ENCODE results near the gene TTLL3.

TTLL3 gene

DNA sequence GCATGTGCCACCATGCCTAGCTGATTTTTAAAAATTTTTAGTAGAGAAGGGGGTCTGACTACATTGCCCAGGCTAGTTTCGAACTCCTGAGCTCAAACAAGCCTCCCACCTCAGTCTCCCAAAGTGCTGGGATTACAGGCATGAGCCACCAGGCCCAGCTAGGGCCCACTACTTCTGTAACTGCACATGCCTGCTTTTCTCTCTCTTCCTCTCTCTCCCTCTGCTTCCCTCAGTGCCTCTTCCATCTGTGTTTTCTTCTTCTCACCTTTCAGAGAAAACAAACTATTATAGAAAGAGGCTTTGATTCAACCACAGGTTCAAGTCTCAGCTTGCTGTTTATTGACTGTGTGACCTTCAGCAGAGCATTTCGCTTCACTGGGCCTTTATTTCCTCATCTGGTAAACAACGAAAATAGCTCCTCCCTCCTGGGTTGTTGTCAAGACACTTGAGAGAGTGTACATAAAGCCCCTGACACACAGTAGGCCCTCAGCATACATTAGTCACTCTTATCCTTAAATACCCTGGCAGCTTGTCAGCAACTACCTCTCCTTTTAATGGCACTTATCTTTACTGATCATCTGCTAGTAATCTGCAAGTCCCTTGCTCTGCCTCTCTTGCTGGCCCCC is 28.0 kb upstream of the TTLL3 start:
- no peak for DNase-seq (ENCODE audit: low spot score)

DNA sequence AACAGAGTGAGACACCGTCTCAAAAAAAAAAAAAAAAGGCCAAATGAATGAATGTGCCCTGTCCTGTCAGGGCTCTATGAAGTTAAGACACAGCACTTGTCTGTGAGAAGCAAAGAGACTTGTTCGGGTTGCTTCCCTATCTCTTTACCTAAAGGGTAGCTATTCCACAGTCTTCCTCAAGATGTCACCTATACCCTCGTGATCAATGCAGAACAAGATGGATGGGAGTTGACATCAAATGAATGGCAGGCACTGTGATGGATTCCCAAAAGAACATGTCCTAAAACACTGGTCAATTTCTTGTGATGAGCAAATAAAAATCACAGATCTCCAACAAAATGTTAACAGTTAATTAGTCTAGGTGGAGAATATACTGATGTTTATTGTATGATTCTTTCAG is 27.3 kb upstream of the TTLL3 start:
- DNase-seq (ENCODE audit: low spot score) = peak; percentile 53

DNA sequence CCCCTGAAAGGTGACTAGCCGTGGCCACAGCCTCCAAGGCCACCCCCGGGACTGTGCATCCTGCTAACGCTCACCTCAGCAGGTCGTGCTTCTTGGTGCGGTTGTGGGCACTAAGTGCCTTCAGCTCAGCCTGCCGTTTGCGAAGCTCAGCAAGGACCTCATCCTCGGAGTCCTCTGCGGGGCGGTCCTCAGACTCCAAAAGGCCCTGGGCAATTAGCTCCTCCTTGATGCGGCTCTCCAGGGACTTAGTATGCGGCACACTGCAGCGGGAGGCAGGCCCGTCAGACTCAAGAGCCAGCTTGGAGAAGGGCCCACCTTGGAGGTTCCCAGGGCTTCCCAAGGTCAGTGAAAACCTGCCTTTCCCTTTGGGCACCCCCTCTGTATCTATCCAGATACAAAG is 26.1 kb upstream of the TTLL3 start:
- no peak for DNase-seq (ENCODE audit: low spot score)

DNA sequence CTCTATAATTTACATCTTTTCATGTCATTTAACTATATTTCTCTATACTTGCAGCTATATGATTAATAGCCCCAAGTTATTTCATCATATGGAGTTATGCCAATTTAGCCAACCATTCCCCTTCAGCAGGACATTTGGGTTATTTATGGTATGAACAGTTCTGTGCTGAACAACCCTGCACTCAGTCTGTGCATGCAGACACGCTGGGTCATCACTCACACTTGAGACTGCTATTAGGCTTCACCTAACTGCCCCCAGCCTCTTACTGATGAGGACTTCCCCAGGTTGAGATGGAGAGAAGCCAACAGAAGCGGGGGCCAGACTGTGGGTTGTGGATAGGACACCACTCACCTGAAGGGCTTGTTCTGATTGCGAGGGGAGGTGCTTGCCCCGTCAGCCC is 25.1 kb upstream of the TTLL3 start:
- DNase-seq (ENCODE audit: low spot score) = no peak

DNA sequence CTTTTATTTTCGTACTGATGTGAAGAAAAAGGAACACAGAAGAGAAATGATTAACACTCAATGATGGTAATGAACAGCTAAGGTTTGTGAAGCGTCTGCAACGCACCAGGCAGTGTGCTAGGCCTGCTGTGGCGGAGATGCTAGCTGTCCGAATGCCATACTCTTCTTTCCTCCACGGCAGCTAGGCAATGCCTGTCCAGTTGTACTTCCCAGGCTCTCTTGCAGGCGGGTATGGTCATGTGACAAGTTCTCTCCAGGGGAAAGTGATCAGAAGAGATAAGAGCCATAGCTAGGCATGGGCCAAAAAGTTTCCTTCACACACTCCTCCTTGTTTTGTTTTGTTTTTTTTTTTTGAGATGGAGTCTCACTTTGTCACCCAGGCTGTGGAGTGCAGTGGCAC is 24.5 kb upstream of the TTLL3 start:
- no peak for DNase-seq (ENCODE audit: low spot score)

DNA sequence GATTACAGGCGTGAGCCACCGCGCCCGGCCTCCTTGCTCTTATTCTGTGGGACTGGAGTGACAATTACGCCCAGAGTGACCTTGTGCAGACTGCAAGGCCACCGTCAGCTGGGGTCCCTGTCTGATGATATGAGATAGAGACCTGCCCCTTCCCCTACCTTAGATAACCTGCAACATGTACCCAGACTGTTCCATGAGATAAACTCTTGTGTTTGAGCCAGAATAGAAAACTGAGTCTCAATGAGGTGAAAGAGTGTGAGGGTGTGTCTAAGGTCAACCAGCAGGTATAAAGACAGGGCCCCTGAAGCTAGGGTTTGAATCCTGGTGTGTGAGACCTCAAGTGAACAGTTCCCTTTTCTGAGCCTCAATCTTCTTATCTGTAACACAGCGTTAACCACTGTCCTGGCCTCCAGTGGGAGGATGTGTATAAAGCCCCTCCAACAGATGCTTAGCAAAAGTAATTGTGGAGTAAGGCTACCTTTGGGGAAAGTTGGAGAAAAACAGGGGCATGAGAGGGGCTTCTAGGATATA is 23.8 kb upstream of the TTLL3 start:
- no peak for DNase-seq (ENCODE audit: low spot score)

DNA sequence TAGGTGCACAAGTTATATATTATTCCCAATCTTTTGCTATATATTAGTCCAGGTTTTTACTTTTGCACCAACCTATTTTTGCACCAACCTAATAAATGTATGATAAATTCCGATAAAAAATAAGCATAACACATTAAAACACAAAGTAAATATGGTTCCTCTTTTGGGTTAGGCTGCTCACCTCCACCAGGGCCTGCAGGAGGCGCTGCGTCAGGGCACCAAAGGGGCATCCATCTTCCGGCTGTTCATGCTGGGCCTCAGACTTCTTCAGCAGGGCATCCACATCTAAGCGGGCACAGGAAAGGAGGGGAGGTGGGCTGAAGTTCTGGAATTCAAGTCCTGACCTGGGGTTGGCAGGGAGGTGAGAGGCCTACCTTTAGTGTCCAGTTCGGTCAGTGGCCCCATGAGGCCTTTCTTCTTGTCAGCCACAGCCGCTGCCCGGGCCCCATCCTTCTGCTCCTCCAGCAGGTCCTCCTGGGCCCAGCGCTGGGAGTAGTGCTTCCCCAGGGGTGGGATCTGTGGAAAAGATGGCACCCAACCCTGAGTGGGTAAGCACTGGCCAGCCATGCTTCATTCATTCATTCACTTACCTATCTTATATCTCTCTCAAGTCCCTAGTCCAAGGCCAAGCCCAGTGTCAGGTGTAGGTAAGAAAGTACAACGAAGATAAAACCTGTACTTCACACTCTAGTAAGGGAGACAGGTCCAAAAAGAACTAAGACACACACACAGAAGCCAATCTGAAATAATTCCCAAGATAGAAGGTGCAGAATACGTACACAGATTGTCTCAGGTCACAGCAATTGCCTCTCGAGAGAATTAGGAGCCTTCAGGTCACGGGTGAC is 23.0 kb upstream of the TTLL3 start:
- no peak for DNase-seq (ENCODE audit: low spot score)

DNA sequence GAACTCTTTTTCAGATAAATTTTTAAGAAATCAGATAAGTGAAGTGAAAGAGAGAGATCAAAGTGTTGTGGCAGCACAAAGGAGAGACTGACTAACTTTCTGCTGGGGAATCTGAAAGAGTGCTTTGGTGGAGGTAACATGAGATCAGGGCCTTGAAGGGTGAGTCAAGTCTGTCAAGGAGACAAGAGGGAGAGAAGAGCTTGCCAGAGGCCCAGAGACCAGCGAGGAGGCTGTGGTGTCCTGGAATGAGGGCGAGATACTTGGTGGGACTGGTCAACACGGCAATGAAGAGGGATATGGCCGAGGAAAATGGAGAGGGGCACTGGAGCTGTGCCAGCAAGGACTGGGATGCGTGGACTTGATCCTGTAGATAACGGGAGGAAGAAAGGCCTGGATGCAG is 22.3 kb upstream of the TTLL3 start:
- DNase-seq (ENCODE audit: low spot score) = no peak

DNA sequence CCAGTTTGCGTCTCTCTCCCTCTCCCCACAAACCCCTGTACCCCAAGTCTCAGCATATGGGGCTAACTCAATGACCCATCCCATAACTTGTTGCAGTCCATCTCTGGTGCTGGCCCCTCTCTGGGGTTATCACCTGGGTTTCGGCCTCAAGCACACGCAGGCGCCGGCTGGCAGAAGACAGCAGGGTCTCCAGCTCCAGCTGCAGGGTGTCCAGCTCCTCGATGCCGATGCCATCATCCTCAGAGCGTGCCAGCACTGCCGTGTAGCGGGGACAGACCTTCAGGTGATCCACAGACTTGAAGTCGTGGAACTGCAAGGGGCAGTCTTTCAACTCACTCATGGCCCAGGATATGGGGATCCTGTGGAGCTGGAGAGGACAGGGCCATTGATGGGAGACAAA is 18.9 kb upstream of the TTLL3 start:
- DNase-seq (ENCODE audit: low spot score) = no peak

DNA sequence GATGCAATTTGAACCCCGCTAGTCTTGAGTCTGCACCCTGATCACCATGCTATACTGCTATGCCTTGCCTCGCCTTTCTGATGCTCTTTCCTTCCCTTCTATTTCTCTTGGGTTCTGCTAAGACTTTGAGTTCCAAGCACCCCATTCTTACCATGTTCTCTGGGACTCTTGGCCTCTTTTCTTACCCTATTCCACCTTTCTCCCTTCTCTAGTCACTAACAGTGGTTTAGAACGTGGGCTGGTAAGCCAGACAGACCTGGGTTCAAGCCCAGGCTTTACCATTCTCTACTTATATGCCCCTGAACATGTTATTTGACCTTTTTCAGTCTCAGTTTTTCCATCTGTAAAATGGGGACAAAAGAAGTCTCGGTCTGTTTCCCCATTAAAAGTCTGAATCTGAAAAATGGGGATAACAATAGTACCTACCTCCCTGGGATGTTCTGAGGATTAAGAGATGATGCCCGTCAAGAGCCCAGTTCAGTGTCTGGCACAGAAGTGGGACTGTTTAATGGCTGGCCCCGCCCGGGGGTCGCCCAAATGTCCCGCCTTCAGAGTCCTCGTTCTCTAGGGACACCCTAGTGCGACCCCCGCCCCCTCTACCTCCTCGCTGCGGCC is 18.2 kb upstream of the TTLL3 start:
- no peak for DNase-seq (ENCODE audit: low spot score)

DNA sequence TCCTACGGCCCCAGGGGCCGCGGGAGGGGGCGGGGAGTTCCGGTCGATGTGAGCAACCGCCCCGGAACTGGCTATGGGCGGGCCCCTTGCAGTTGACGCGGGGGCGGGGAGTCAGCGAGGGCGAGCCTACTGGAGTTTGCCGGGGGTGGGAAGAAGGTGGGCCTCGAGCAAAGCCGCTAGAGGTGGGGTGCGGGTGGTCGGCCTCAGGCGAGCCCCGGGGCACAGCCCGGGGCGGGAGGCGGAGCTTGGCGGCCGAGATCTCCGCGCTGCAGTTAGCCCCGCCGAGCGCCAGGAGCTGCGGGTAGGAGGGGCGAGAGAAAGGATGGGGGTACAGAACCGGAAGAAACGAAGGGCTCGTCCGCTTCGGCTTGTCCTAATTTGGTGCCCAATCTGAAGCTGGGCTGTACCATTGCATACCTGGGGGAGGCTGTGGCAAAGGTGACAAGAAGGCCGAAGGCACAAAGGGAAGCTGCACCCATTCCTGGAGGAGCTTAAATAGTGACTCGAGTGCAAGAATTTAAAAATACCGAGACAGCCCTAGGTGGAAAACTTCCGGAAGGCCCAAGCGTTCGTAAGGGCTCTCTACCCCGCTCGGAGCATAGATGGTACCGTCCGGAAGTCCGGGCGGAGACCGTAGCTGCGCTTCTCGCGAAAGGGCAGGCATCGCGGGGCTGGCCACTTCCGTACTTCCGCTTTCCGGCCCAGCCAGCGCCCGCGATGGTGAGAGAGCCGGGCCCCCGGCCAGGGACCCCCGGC is 17.5 kb upstream of the TTLL3 start, which contains the start of the genes ARPC4 and TADA3:
ARPC4 (plus strand) TSS at position 678 of the 756 bp plus-strand sequence; CDS start at position 718, 40 bp downstream.
TADA3 (minus strand) TSS at position 69 of the 756 bp plus-strand sequence. CDS start 1,007 bp downstream, outside the sequence.
- peak; percentile 98 for DNase-seq (ENCODE audit: low spot score)

DNA sequence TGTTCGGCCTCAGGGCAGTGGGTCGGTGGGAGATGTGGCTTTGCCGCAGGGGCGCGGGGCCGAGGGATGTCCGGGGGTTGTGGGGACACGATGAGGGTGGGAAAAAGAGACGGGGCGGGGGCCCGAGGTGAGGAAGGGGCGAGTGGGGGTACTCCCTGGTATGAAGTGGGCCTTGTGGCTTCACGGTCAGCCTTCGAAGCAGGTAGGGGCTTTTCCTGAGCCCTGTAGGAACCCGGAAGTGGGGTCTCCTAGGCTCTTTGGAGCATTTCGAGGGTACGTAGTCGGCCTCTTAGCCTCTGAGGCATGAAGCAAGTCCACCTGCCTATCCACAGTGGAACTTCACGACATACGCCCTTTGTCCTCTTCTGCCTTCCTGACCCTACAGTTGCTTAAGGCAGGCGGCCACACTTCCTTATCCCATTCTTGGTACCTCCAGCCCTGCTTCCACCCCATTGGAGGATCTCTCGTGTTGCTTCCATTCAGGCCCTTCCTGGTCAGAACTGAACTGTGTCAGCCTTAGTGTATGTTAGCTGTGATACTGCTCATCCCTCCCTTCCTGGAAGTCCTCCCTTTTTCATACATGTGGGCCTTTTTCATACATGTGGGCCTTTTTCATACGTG is 16.8 kb upstream of the TTLL3 start:
- DNase-seq (ENCODE audit: low spot score) = peak; percentile 43

DNA sequence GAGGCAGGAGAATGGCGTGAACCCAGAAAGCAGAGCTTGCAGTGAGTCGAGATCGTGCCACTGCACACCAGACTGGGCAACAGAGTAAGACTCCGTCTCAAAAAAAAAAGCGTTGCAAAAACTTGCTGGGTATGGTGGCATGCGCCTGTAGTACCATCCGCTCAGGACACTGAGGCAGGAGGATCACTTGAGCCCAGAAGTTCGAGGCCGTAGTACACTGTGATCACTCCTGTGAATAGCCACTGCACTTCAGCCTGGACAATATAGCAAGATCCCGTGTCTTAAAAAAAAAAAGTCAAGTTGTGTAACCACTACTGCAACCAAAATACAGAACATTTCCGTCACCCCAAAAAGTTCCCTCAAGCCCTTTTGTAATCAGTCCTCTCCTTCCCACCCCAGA is 15.7 kb upstream of the TTLL3 start:
- DNase-seq (ENCODE audit: low spot score) = no peak

DNA sequence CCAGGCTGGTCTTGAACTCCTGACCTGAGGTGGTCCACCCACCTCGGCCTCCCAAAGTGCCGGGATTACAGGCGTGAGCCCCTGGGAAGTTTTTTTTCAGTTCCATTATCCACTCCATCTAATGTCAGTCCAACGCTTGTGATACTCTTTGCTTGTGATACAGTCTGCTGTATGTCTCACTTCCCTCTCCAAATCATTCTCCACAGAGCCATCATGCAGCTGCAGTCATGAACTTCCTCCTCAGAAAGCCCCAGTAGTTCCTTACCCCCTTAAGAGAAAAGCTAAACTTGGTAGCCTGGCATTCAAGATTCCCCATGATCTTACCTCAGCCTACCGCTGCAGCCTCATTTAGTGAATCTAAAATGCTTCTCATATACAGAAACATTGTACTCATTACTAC is 14.9 kb upstream of the TTLL3 start:
- no peak for DNase-seq (ENCODE audit: low spot score)

DNA sequence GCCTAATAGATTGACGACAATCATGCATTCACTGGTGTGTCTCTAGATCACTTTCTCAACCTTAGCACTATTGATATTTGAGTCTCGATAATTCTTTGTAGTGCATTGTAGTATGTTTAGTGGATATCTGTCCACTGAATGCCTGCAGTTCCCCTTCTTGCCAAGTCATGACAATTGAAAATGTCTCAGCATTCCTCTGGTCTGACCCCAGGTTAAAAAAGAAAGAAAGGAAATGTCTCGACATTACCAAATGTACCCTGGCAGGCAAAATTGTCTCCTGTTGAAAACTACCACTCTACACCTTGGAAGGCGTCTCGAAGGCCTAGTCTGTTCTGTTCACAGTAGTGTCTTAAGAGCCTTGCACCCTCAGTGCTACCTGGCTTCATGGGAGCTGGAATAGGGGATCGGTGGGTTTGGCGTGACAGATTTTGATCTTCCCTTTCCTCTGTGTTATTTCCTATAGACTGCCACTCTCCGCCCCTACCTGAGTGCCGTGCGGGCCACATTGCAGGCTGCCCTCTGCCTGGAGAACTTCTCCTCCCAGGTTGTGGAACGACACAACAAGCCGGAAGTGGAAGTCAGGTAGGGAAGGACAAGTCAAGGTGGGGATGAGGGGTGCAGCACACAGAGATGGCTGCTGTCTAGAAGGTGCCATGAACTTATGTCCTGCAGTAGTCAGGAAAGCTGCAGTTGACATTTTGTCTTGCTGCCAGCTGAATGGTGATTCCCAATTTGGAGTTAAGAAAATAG is 12.7 kb upstream of the TTLL3 start:
- DNase-seq (ENCODE audit: low spot score) = no peak

DNA sequence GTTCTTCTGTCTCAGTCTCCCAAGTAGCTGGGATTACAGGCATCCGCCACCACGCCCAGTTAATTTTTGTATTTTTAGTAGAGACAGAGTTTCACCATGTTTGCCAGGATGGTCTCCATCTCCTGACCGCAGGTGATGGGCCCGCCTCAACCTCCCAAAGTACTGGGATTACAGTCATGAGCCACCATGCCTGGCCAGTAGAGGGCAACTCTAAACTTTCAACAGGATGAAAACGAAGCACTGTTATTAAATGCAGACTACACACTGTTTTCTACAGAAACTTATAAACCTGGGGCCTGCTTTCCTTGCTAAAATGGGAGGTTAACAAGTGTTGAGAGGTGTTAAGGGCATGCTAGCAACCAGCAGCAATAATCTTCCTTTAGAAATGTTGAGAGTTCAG is 9.5 kb upstream of the TTLL3 start:
- DNase-seq (ENCODE audit: low spot score) = peak; percentile 47

DNA sequence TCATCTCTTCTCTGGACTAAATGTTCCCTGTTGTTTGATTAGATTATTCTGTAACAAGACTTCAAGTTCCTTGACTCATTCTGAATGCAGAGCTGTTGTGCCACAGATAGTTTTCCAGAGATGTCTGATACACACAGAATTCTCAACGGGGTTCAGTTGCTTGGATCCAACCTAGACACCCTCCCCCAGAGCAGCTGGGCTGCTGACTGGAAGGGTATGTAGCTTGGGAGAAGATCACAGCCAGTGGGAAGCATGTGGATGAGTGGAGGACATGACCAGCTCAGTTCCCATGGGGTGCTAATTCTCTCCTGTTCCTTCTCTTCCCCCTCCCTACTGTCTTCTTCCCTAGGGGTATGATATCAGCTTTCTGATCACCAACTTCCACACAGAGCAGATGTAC is 6.6 kb upstream of the TTLL3 start:
- no peak for DNase-seq (ENCODE audit: low spot score)

DNA sequence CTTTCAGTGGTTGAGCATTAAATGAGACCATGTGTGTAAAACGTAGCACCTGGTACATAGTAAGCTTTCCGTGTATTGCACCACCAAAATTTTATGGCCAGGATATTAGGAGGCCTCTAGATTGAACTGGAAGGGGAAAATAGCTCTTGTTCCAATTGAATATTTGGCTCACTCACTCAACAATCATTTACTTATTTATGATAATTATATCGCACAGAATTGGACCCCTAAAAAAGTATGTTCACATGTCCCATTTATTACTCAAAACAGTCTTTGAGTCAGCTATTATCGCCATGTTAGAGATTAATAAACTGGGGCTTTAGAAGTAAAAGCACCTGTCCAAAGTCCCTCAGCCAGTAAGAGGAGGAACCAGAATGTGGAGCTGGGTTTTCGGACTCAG is 5.1 kb upstream of the TTLL3 start:
- DNase-seq (ENCODE audit: low spot score) = no peak

DNA sequence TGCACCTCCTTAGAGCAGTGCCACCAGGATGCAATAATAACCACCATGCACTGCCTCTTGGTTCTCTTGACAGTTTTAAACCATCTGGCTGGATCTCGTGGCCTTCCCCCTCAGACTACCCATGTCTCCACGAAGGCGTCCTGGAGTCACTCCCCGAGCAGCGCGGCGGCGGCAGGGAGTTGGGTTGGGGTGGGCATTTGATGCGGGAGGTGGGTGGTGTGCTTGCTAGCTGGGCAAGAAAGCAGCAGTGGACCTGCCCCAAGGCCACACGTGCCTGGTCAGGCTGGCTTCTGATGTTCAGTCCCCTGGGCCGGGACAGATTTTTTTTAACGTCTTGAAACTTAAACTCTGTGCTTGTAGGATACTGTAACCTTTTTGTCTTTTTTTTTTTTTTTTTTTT is 3.9 kb upstream of the TTLL3 start:
- DNase-seq (ENCODE audit: low spot score) = no peak

DNA sequence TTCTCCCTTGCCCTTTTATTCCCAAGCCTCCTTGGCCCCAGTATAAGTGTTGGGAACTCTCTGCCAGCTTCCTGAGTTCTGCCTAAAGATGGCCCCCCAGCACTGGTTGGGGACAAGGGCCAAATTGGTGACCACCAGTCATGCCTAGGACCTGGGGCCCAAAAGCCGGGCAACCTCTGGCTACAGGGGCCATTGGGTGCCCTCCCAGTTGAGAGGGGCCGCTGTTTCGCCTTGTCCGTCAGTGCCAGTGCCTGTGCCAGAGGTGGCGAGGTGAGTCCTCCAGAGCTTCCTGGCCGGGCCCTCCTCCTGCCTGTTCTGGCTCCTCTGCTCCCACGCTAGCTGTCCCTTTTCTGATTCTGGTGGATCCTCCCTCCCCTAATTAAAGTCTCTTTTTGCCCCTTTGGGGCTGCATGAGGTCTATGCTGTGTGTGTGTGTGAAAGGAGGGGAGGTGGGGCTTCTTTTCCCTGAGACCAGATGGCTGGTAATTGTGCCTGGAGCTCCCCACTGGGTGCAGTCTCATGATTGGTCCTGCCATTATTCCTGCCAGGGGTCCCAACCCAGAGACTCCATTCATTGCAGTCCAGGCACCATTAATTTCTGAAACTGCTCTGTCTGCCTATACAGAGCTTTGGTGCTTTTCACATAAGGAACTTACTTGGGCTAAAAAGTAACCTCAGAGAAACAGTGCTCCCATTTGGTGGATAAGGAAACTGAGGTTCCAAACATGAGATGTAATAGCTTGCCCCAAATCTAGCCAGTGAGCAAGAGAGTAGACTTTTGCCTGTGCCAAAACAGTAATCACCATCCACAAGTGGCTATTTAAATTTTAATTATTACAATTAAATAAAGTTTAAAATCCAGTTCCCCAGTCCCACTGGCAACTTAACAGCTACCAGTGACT is 3.1 kb upstream of the TTLL3 start:
- DNase-seq (ENCODE audit: low spot score) = no peak

Measured in HuH-7 (cell line).